ENCODE measurements around the gene LCLAT1.

The LCLAT1 gene

DNA sequence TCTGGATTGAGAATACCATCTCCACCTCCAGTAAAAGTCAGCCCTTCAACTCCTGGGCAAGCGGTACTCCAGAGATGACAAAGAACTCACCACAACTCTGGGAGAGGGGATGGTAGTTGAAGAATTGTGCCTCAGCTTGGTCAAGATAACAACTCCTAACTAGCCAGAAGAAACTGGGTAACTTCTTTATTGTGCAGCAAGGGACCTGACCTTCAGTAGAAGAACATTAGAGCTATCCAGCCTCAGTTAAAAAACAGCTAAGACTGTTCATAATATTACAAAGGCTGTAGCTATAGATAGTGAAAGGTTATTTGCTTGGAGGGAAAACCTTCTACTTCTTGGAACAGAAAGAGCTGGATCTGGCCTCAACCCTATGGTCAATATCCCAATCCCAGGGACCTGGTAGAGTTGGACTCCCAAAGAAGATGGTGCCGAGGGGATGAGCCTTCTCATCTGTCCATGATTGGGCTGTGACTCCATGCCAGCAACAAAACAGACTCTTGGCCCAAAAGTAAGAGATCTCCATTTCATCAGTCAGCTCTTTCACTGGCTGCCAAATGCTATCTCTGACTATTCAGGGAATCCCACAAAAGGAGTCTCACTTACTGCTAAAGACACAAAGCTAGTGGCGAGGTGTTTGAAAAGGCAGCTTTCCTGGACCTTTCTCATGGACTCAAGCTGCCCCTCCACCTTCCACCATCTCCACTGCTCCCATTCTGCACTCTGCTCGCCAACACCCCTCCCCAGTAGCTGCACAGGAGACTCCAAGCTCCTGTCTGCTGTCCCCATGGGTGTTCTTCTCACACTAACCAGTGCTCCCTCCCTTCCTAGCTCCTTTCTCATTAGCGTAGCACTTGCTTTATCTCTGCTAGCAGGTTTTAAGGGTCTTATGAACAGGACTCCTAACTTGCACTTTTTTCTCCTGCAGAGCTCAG lies 214.4 kb downstream of the LCLAT1 start:
- H3K4me2 ChIP-seq (ENCODE audit: low read length) = no peak overlapping the region
- no peak overlapping the region for H3K9ac ChIP-seq (ENCODE audit: low read length)
- H3K36me3 ChIP-seq (ENCODE audit: insufficient read depth, low read length) = no peaks in the 10 kb centered on the region
- no peak overlapping the region for H2AFZ ChIP-seq (ENCODE audit: low read length)
- peaks cover 7% of the 10 kb centered on the region; the same call in 1 of the 2 replicates for H3K9me3 ChIP-seq (ENCODE audit: low read length)
- TF ChIP-seq, protein P1, sequence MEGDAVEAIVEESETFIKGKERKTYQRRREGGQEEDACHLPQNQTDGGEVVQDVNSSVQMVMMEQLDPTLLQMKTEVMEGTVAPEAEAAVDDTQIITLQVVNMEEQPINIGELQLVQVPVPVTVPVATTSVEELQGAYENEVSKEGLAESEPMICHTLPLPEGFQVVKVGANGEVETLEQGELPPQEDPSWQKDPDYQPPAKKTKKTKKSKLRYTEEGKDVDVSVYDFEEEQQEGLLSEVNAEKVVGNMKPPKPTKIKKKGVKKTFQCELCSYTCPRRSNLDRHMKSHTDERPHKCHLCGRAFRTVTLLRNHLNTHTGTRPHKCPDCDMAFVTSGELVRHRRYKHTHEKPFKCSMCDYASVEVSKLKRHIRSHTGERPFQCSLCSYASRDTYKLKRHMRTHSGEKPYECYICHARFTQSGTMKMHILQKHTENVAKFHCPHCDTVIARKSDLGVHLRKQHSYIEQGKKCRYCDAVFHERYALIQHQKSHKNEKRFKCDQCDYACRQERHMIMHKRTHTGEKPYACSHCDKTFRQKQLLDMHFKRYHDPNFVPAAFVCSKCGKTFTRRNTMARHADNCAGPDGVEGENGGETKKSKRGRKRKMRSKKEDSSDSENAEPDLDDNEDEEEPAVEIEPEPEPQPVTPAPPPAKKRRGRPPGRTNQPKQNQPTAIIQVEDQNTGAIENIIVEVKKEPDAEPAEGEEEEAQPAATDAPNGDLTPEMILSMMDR (IDR thresholded peaks at IDR 0.05; ENCODE audit: low read length) = no peak
- TF ChIP-seq EZH2 (IDR thresholded peaks at IDR 0.05; ENCODE audit: borderline replicate concordance, low read length) = no peak
- H3K4me3 ChIP-seq (ENCODE audit: low read depth, low read length, poor library complexity, severe bottlenecking) = no peak overlapping the region
- H3K79me2 ChIP-seq (ENCODE audit: insufficient read depth, low read length) = no peaks in the 10 kb centered on the region
- H3K27me3 ChIP-seq (ENCODE audit: insufficient read depth, low read length) = no peaks in the 10 kb centered on the region
- H3K9me2 ChIP-seq (ENCODE audit: low read depth, low read length) = no peaks in the 10 kb centered on the region
- H3F3A ChIP-seq (ENCODE audit: insufficient read depth, low read length) = no peaks in the 10 kb centered on the region
- H3K27ac ChIP-seq (ENCODE audit: low read depth, low read length, poor library complexity, severe bottlenecking) = no peak overlapping the region
- no peaks in the 10 kb centered on the region for H4K20me1 ChIP-seq (ENCODE audit: insufficient read depth, low read length)
- peaks cover 4% of the 10 kb centered on the region for H3K4me1 ChIP-seq (ENCODE audit: insufficient read depth, low read length, severe bottlenecking)

- Histone ChIP-seq H3K9me2 (ENCODE audit: low read depth, low read length) (no peaks in the 10 kb centered on the region), H3F3A (ENCODE audit: insufficient read depth, low read length) (no peaks in the 10 kb centered on the region), H3K79me2 (ENCODE audit: insufficient read depth, low read length) (no peaks in the 10 kb centered on the region), H3K27ac (ENCODE audit: low read depth, low read length, poor library complexity, severe bottlenecking) (no peak overlapping the region), H3K36me3 (ENCODE audit: insufficient read depth, low read length) (no peaks in the 10 kb centered on the region), H4K20me1 (ENCODE audit: insufficient read depth, low read length) (no peaks in the 10 kb centered on the region), H2AFZ (ENCODE audit: low read length) (no peak overlapping the region), H3K4me3 (ENCODE audit: low read depth, low read length, poor library complexity, severe bottlenecking) (no peak overlapping the region), H3K9ac (ENCODE audit: low read length) (no peak overlapping the region), H3K4me2 (ENCODE audit: low read length) (no peak overlapping the region), H3K9me3 (ENCODE audit: low read length) (peaks cover 7% of the 10 kb centered on the region; the same call in 1 of the 2 replicates), H3K27me3 (ENCODE audit: insufficient read depth, low read length) (no peaks in the 10 kb centered on the region), H3K4me1 (ENCODE audit: insufficient read depth, low read length, severe bottlenecking) (peaks cover 8% of the 10 kb centered on the region)
- TF ChIP-seq EZH2 (IDR thresholded peaks at IDR 0.05; ENCODE audit: borderline replicate concordance, low read length) = no peak
These were observed 215.5 kb downstream of the LCLAT1 start for GRCh38 chr2:30662268-30663131.

GRCh38 chr2:30663321-30663720 lies 216.3 kb downstream of the LCLAT1 start:
- Histone ChIP-seq H3K27ac (ENCODE audit: low read depth, low read length, poor library complexity, severe bottlenecking) (no peak overlapping the region), H3K79me2 (ENCODE audit: insufficient read depth, low read length) (no peaks in the 10 kb centered on the region), H3K36me3 (ENCODE audit: insufficient read depth, low read length) (no peaks in the 10 kb centered on the region), H3K4me2 (ENCODE audit: low read length) (no peak overlapping the region), H3F3A (ENCODE audit: insufficient read depth, low read length) (no peaks in the 10 kb centered on the region), H2AFZ (ENCODE audit: low read length) (no peak overlapping the region), H3K27me3 (ENCODE audit: insufficient read depth, low read length) (no peaks in the 10 kb centered on the region), H3K9me3 (ENCODE audit: low read length) (peaks cover 7% of the 10 kb centered on the region; the same call in 1 of the 2 replicates), H3K9ac (ENCODE audit: low read length) (no peak overlapping the region), H3K9me2 (ENCODE audit: low read depth, low read length) (no peaks in the 10 kb centered on the region), H3K4me3 (ENCODE audit: low read depth, low read length, poor library complexity, severe bottlenecking) (no peak overlapping the region), H4K20me1 (ENCODE audit: insufficient read depth, low read length) (no peaks in the 10 kb centered on the region), H3K4me1 (ENCODE audit: insufficient read depth, low read length, severe bottlenecking) (peaks cover 8% of the 10 kb centered on the region)
- TF ChIP-seq EZH2 (IDR thresholded peaks at IDR 0.05; ENCODE audit: borderline replicate concordance, low read length) = no peak
- TF ChIP-seq, protein P1 (IDR thresholded peaks at IDR 0.05; ENCODE audit: low read length) = no peak

All from OCI-LY1 (cell line).